ENCODE results near the gene TMEM59. TPM values are rescaled to one million over a fixed set of nuclear protein-coding genes. Genes with fewer than 3 reads are reported as not detected.

Gene TMEM59
- total and polyA plus RNA-seq, 2 of the 8 experiments (the other 6 are each of a cell fraction or from before 2014, with no cell fraction given) = 116 to 139 TPM

GRCh38 chr1:54004481-54005049, 48.4 kb downstream of the TMEM59 start:
- H3K27ac ChIP-seq (ENCODE audit: low read depth, low read length) = no peak overlapping the region
- H4K91ac ChIP-seq (replicated peaks; ENCODE audit: insufficient read length, low read length) = no peak overlapping the region
- FAIRE-seq = no peak
- no peak overlapping the region for H2BK120ac ChIP-seq (replicated peaks; ENCODE audit: low read depth, low read length)
- H2BK5ac ChIP-seq (ENCODE audit: low read depth, low read length) = no peak overlapping the region
- no peak overlapping the region for H2BK20ac ChIP-seq (ENCODE audit: low read length)
- H2AK5ac ChIP-seq (ENCODE audit: low read depth, low read length) = no peak overlapping the region
- no peaks in the 10 kb centered on the region for H3K4me1 ChIP-seq (replicated peaks in 1 of 4; ENCODE audit: control insufficient read depth in 3 of 4, insufficient read depth in 4 of 4, low read length in 3 of 4)
- H3K14ac ChIP-seq (ENCODE audit: insufficient read length) = no peak overlapping the region
- no peak overlapping the region for H2BK12ac ChIP-seq (ENCODE audit: low read depth, low read length)
- H4K8ac ChIP-seq (ENCODE audit: extremely low read depth, insufficient read depth, low read length) = no peak overlapping the region
- no peak overlapping the region for H2AFZ ChIP-seq (ENCODE audit: low read length)
- H3K9me3 ChIP-seq (ENCODE audit: insufficient read depth in 2 of 2, low read depth in 1 of 2, low read length in 1 of 2) = peaks cover 3 to 17% of the 10 kb centered on the region in 2 experiments; a peak in 3 of 4 replicates
- ChIA-PET CTCF (ENCODE audit: partially characterized antibody) (interaction anchor here (0.7 to 4.1 kb wide), 4 partner anchors 13 to 535 kb away, joined by 3 to 18 read pairs (median 3); no protein-coding TSS in a partner anchor), POLR2A (ENCODE audit: partially characterized antibody) (interaction anchor here (0.6 kb wide), 1 partner anchor 1200 kb away, joined by 3 read pairs; no protein-coding TSS in a partner anchor)
- H3K56ac ChIP-seq (replicated peaks; ENCODE audit: insufficient read length, low read depth, low read length) = no peak overlapping the region
- no peaks in the 10 kb centered on the region for H3K79me2 ChIP-seq (ENCODE audit: control insufficient read depth in 1 of 2, insufficient read depth in 2 of 2, low read length in 2 of 2)
- H3K4me2 ChIP-seq (ENCODE audit: insufficient read depth in 1 of 2, low read depth in 2 of 2, low read length in 2 of 2) = no peak overlapping the region
- 94% methylated on average over 27 of the region's 27 CpGs; no CpG with 5 or more reads in 1 of the 2 experiments for WGBS, 2 experiments (ENCODE audit: extremely low coverage in 1 of 2, insufficient coverage in 1 of 2, insufficient read length in 1 of 2, insufficient replicate concordance in 2 of 2, low coverage in 1 of 2, low lambda C conversion rate in 2 of 2, missing lambda C conversion rate in 1 of 2)
- TF ChIP-seq CHD2 (IDR thresholded peaks at IDR 0.05; ENCODE audit: low read length) (no peak), POU5F1 (IDR thresholded peaks at IDR 0.05; ENCODE audit: low read depth, low read length) (no peak), KDM5A (IDR thresholded peaks at IDR 0.05; ENCODE audit: low read length) (no peak), MAX (IDR thresholded peaks at IDR 0.05) (no peak), RNF2 (IDR thresholded peaks at IDR 0.05; ENCODE audit: borderline replicate concordance, low read depth, low read length, missing control alignments, poor library complexity, severe bottlenecking) (no peak), JUN (IDR thresholded peaks at IDR 0.05; ENCODE audit: low read depth, low read length) (no peak), GABPA (IDR thresholded peaks at IDR 0.05; ENCODE audit: borderline replicate concordance, insufficient read depth, low read length) (no peak), TAF7 (optimal IDR thresholded peaks at IDR 0.05; ENCODE audit: borderline replicate concordance, low read depth, low read length) (no peak), ASH2L (IDR thresholded peaks at IDR 0.05; ENCODE audit: low read length) (no peak), PHF8 (conservative IDR thresholded peaks at IDR 0.05; ENCODE audit: low read depth, low read length) (no peak), HDAC6 (IDR thresholded peaks at IDR 0.05; ENCODE audit: low read depth, low read length) (no peak), EZH2 (IDR thresholded peaks at IDR 0.05; ENCODE audit: low read depth, low read length, severe bottlenecking) (no peak)
- no peak overlapping the region for H4K5ac ChIP-seq (ENCODE audit: insufficient read length, low read depth, low read length)
- H2BK15ac ChIP-seq (ENCODE audit: low read length) = no peak overlapping the region
- no peaks in the 10 kb centered on the region for H3K79me1 ChIP-seq (ENCODE audit: low read depth, low read length)
- no peaks in the 10 kb centered on the region for H3K36me3 ChIP-seq (ENCODE audit: control insufficient read depth in 2 of 4, insufficient read depth in 4 of 4, low read length in 3 of 4)
- H3K18ac ChIP-seq (ENCODE audit: extremely low read depth, low read length) = no peak overlapping the region
- no peaks in the 10 kb centered on the region for H4K20me1 ChIP-seq (replicated peaks in 1 of 2; ENCODE audit: control insufficient read depth in 1 of 2, insufficient read depth in 2 of 2, low read length in 2 of 2)
- H3K23me2 ChIP-seq (ENCODE audit: low read depth, low read length) = no peaks in the 10 kb centered on the region; the same call in 1 of the 2 replicates
- no peak overlapping the region for H3K9ac ChIP-seq (replicated peaks in 1 of 4; ENCODE audit: extremely low read depth in 1 of 4, low read depth in 3 of 4, low read length in 3 of 4)
- no peaks in the 10 kb centered on the region for H3K27me3 ChIP-seq (replicated peaks in 1 of 4; ENCODE audit: control insufficient read depth in 3 of 4, extremely low read depth in 1 of 4, insufficient read depth in 3 of 4, low read length in 3 of 4)
- no peak overlapping the region for H3K23ac ChIP-seq (ENCODE audit: insufficient read length)
- H3K4ac ChIP-seq (replicated peaks; ENCODE audit: insufficient read length, low read depth, low read length) = no peak overlapping the region
- DNase-seq (ENCODE audit: low read depth in 1 of 2, low spot score in 2 of 2) = no peak
- H3K4me3 ChIP-seq (ENCODE audit: extremely low read depth in 1 of 4, insufficient read depth in 2 of 4, low read depth in 3 of 4, low read length in 4 of 4) = no peak overlapping the region; a peak in 1 of 8 replicates
